K562 (cell line): ENCODE data around the gene GCC1. TPM values are rescaled to one million over a fixed set of nuclear protein-coding genes. Genes with fewer than 3 reads are reported as not detected.

Experiments
- ATF6 ChIP-seq: sonication (generic); formaldehyde crosslinking; IDR thresholded peaks from 2 replicates; pipeline ENCODE4 v1.4.0; 2020; ENCODE audit warnings: mild to moderate bottlenecking, missing genetic modification reagents
- MEF2D ChIP-seq: conservative IDR thresholded peaks from 2 replicates; pipeline ENCODE4 v1.6.1; 2016; ENCODE audit warnings: low read depth, missing genetic modification characterization, missing compliant biosample characterization
- MTA1 ChIP-seq: fragments of 450-650 bp; IDR thresholded peaks from 2 replicates; pipeline ENCODE4 v1.6.1; 2017; ENCODE audit warnings: borderline replicate concordance
- MYC ChIP-seq, 2 experiments: fragments of 250-450 bp in 1 of 2; sonication (Bioruptor Pico) in 1 of 2; IDR thresholded peaks; 2 replicates each; pipeline versions ENCODE4 v1.5.1 to v1.6.1; 2012 to 2021; ENCODE audit warnings: low read depth in 2 of 2, borderline replicate concordance in 1 of 2, improper control_type of control experiment in 1 of 2, low read length in 1 of 2, mild to moderate bottlenecking in 1 of 2, moderate library complexity in 1 of 2
- NR1H2 ChIP-seq: sonication (generic); formaldehyde crosslinking; IDR thresholded peaks from 2 replicates; pipeline ENCODE4 v1.4.0; 2020; ENCODE audit warnings: mild to moderate bottlenecking, missing genetic modification reagents
- SAP30 ChIP-seq: fragments of 200-600 bp; sonication (generic); IDR thresholded peaks from 2 replicates; pipeline ENCODE4 v1.6.1; 2012; ENCODE audit warnings: borderline replicate concordance, low read depth, mild to moderate bottlenecking, moderate library complexity, low read length, control low read depth, inconsistent platforms; ENCODE audit not compliant: insufficient read depth, poor library complexity, severe bottlenecking
- SMAD2 ChIP-seq: fragments of 150-350 bp; IDR thresholded peaks from 2 replicates; pipeline ENCODE4 v1.6.1; 2014; ENCODE audit warnings: low read depth, mild to moderate bottlenecking, low read length
- SMC3 ChIP-seq: conservative IDR thresholded peaks from 2 replicates; pipeline ENCODE4 v1.6.1; 2011; ENCODE audit warnings: low read depth, low read length, improper control_type of control experiment; ENCODE audit not compliant: insufficient read depth
- STAT6 ChIP-seq: sonication (generic); formaldehyde crosslinking; IDR thresholded peaks from 2 replicates; pipeline ENCODE4 v1.8.1; 2023; ENCODE audit warnings: mild to moderate bottlenecking, missing genetic modification reagents
- TCF3 ChIP-seq: sonication (generic); formaldehyde crosslinking; IDR thresholded peaks from 2 replicates; pipeline ENCODE4 v1.4.0; 2020; ENCODE audit warnings: mild to moderate bottlenecking, missing genetic modification reagents
- U2AF2 ChIP-seq: fragments of 200-400 bp; formaldehyde crosslinking; optimal IDR thresholded peaks from 2 replicates; pipeline ENCODE3; 2017; ENCODE audit warnings: low read depth, mild to moderate bottlenecking, low read length
- ZNF174 ChIP-seq: fragments of 250-450 bp; sonication (Bioruptor Pico); IDR thresholded peaks from 2 replicates; pipeline ENCODE4 v1.4.0; 2020; ENCODE audit warnings: mild to moderate bottlenecking
- polyA plus RNA-seq, 8 experiments: library from polyadenylated mRNA; depleted of rRNA in 4 of 8; stranded (reverse) in 5 of 8; unstranded in 3 of 8; fragments of >200 nt; fragmentation: Nextera tagmentation in 2 of 8; fragmentation: Illumina TruSeq in 1 of 8; extraction: Ambion mirVana in 2 of 8; extraction: Trizol in 1 of 8; gene quantifications; 2 replicates each; pipeline versions ENCODE4 v1.2.1 to v1.2.3, GENCODE V29; 2011 to 2014; ENCODE audit warnings: inconsistent platforms in 1 of 8, missing spikeins in 1 of 8
- total RNA-seq, 7 experiments: library from RNA; depleted of rRNA in 6 of 7; stranded (reverse); fragments of >200 nt in 6 of 7; fragmentation: Illumina TruSeq in 2 of 7; extraction: Trizol in 2 of 7; gene quantifications; 2 replicates each; pipeline versions ENCODE4 v1.2.1 to v1.2.3, GENCODE V29; 2011 to 2021; ENCODE audit warnings: low replicate concordance in 1 of 7
- TF ChIP-seq, protein P1 (sequence below), 2 experiments: fragments of 450-650 bp; IDR thresholded peaks; 2 replicates each; pipeline ENCODE4 v1.6.1; 2016; ENCODE audit warnings: mild to moderate bottlenecking in 2 of 2, borderline replicate concordance in 1 of 2, low read depth in 1 of 2, moderate library complexity in 1 of 2

Gene GCC1
- total and polyA plus RNA-seq, 9 of the 15 experiments (the other 6 are each of a cell fraction or from before 2014, with no cell fraction given), result 1.9 to 19.8 (median 10.9) TPM

- TF ChIP-seq U2AF2, result no peak
- TF ChIP-seq, protein P1, sequence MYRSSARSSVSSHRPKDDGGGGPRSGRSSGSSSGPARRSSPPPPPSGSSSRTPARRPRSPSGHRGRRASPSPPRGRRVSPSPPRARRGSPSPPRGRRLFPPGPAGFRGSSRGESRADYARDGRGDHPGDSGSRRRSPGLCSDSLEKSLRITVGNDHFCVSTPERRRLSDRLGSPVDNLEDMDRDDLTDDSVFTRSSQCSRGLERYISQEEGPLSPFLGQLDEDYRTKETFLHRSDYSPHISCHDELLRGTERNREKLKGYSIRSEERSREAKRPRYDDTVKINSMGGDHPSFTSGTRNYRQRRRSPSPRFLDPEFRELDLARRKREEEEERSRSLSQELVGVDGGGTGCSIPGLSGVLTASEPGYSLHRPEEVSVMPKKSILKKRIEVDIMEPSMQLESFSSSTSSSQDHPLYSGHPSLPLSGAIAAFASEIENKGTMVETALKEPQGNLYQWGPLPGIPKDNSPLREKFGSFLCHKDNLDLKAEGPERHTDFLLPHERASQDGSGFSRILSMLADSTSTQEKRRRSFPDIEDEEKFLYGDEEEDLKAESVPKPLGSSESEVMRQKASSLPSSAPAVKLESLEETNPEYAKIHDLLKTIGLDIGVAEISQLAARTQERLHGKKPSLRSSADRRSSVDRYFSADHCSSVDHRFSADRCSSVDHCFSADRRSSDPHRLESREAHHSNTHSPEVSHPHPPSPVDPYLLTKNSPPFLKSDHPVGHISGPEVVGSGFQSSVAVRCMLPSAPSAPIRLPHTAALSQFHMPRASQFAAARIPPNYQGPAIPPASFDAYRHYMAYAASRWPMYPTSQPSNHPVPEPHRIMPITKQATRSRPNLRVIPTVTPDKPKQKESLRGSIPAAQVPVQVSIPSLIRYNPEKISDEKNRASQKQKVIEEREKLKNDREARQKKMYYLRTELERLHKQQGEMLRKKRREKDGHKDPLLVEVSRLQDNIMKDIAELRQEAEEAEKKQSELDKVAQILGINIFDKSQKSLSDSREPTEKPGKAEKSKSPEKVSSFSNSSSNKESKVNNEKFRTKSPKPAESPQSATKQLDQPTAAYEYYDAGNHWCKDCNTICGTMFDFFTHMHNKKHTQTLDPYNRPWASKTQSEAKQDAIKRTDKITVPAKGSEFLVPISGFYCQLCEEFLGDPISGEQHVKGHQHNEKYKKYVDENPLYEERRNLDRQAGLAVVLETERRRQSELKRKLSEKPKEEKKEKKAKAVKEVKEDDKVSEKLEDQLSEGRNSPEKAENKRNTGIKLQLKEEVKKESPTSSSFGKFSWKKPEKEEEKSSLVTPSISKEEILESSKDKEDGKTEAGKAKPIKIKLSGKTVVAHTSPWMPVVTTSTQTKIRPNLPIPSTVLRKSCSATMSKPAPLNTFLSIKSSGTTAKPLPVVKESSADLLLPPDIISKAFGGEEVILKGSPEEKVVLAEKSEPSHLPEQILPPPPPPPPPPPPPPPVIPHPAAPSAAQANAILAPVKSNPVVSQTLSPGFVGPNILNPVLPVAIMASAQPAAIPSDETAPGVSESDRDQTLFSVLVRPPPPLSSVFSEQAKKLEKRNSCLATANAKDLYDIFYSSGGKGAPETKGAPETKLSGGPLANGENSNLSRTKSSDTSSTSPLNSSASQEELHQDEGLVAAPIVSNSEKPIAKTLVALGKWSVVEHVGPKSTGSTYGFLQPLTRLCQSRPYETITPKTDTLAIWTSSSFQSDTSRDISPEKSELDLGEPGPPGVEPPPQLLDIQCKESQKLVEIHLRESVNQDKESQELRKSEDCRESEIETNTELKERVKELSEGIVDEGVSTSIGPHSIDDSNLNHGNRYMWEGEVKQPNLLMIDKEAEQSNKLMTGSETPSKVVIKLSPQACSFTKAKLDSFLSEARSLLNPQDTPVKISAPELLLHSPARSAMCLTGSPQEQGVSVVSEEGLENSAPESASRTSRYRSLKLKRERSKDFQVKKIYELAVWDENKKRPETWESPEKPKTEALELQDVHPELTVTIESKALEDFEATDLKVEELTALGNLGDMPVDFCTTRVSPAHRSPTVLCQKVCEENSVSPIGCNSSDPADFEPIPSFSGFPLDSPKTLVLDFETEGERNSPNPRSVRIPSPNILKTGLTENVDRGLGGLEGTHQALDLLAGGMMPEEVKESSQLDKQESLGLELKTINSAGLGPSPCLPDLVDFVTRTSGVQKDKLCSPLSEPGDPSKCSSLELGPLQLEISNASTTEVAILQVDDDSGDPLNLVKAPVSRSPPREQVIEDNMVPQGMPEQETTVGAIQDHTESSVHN (IDR thresholded peaks at IDR 0.05; ENCODE audit: borderline replicate concordance in 1 of 2, low read depth in 1 of 2), result no peak
- no peak; the same call in 1 of the 2 replicates for TF ChIP-seq STAT6 (CRISPR knock-in tag)
- no peak for TF ChIP-seq MEF2D (tag)
- TF ChIP-seq NR1H2 (CRISPR knock-in tag), result no peak
- peak; percentile 4 for TF ChIP-seq TCF3 (CRISPR knock-in tag)
- no peak for TF ChIP-seq ATF6 (CRISPR knock-in tag)
- TF ChIP-seq SAP30, result peak; percentile 67
- TF ChIP-seq MTA1, result peak; percentile 39; the same call in 1 of the 2 replicates
- TF ChIP-seq ZNF174 (CRISPR knock-in tag), result no peak
- peak; percentile 47 for TF ChIP-seq MYC (IDR thresholded peaks at IDR 0.05; ENCODE audit: low read depth, low read length)
- TF ChIP-seq MYC (CRISPR knock-in tag; IDR thresholded peaks at IDR 0.05; ENCODE audit: borderline replicate concordance, low read depth), result no peak
- no peak for TF ChIP-seq SMAD2
- TF ChIP-seq SMC3, result 0 out of 2 replicates have a peak, but pooled peaks have one; percentile 8
Measured at GRCh38 chr7:127588697-127589482, 3.5 kb upstream of the GCC1 start (continued).
